Measurements from ENCODE around the gene MAST3. TPM values are rescaled to one million over a fixed set of nuclear protein-coding genes. Genes with fewer than 3 reads are reported as not detected.

The MAST3 gene
- total and polyA plus RNA-seq, 2 of the 8 experiments (the other 6 are each of a cell fraction or from before 2014, with no cell fraction given), result 3.4 to 9.0 TPM

GRCh38 chr19:18109341-18109732 lies 11.8 kb downstream of the MAST3 start:
- peak overlapping the region; percentile 68 to 87 for H3K4me2 ChIP-seq (ENCODE audit: insufficient read depth in 1 of 2, low read depth in 2 of 2, low read length in 2 of 2)
- CTCF ChIA-PET (ENCODE audit: partially characterized antibody), result interaction anchor here (1.1 to 5.1 kb wide), 6 partner anchors 15 to 144 kb away, joined by 3 to 24 read pairs (median 4); partner anchors contain the start of gene PIK3R2
- FAIRE-seq, result no peak

More at GRCh38 chr19:18109341-18109732, 11.8 kb downstream of the MAST3 start:
- H3K14ac ChIP-seq (ENCODE audit: insufficient read length), result no peak overlapping the region
- H3K4ac ChIP-seq (replicated peaks; ENCODE audit: insufficient read length, low read depth, low read length), result no peak overlapping the region
- peaks cover 0 to 12% (median 6%) of the 10 kb centered on the region in 4 experiments; a peak in 4 of 7 replicates for H3K4me1 ChIP-seq (replicated peaks in 1 of 4; ENCODE audit: control insufficient read depth in 3 of 4, insufficient read depth in 4 of 4, low read length in 3 of 4)
- no peaks in the 10 kb centered on the region for H3K79me1 ChIP-seq (ENCODE audit: low read depth, low read length)
- peaks cover 0 to 2% of the 10 kb centered on the region in 2 experiments for H4K20me1 ChIP-seq (replicated peaks in 1 of 2; ENCODE audit: control insufficient read depth in 1 of 2, insufficient read depth in 2 of 2, low read length in 2 of 2)
- no peak overlapping the region for H3K9ac ChIP-seq (replicated peaks in 1 of 4; ENCODE audit: extremely low read depth in 1 of 4, low read depth in 3 of 4, low read length in 3 of 4)
- peak overlapping the region; percentile 50; the same call in 1 of the 2 replicates for H2BK12ac ChIP-seq (ENCODE audit: low read depth, low read length)
- no peak overlapping the region for H3K27ac ChIP-seq (ENCODE audit: low read depth, low read length)
- H3K9me3 ChIP-seq (ENCODE audit: insufficient read depth in 2 of 2, low read depth in 1 of 2, low read length in 1 of 2), result no peaks in the 10 kb centered on the region
- H2BK120ac ChIP-seq (replicated peaks; ENCODE audit: low read depth, low read length), result no peak overlapping the region
- H3K79me2 ChIP-seq (ENCODE audit: control insufficient read depth in 1 of 2, insufficient read depth in 2 of 2, low read length in 2 of 2), result no peaks in the 10 kb centered on the region
- H3K27me3 ChIP-seq (replicated peaks in 1 of 4; ENCODE audit: control insufficient read depth in 3 of 4, extremely low read depth in 1 of 4, insufficient read depth in 3 of 4, low read length in 3 of 4), result peaks cover 0 to 12% (median 9%) of the 10 kb centered on the region in 4 experiments; a peak in 5 of 7 replicates
- no peak overlapping the region for H3K23ac ChIP-seq (ENCODE audit: insufficient read length)
- H4K8ac ChIP-seq (ENCODE audit: extremely low read depth, insufficient read depth, low read length), result 0 out of 2 replicates have a peak overlapping the region, but pooled peaks have one; percentile 80
- 0 out of 2 replicates have a peak, but pooled peaks have one; percentile 5 for TF ChIP-seq TAF1 (IDR thresholded peaks at IDR 0.05; ENCODE audit: low read depth, low read length)
- TF ChIP-seq CEBPB (IDR thresholded peaks at IDR 0.05; ENCODE audit: low read depth, low read length), result no peak
- no peak overlapping the region for H4K91ac ChIP-seq (replicated peaks; ENCODE audit: insufficient read length, low read length)
- H3K36me3 ChIP-seq (ENCODE audit: control insufficient read depth in 2 of 4, insufficient read depth in 4 of 4, low read length in 3 of 4), result no peaks in the 10 kb centered on the region
- POLR2A ChIA-PET (ENCODE audit: partially characterized antibody), result interaction anchor here (0.9 to 4.3 kb wide), 8 partner anchors 8 to 245 kb away, joined by 3 to 15 read pairs (median 5); partner anchors contain the start of genes JUND, MAST3, PIK3R2 and RAB3A
- no peak for DNase-seq (ENCODE audit: low read depth in 1 of 2, low spot score in 2 of 2)
- H4K5ac ChIP-seq (ENCODE audit: insufficient read length, low read depth, low read length), result no peak overlapping the region
- H2AFZ ChIP-seq (ENCODE audit: low read length), result no peak overlapping the region
- no peak overlapping the region for H2BK20ac ChIP-seq (ENCODE audit: low read length)
- peak overlapping the region; percentile 55 to 71 (median 62) for H3K4me3 ChIP-seq (ENCODE audit: extremely low read depth in 1 of 4, insufficient read depth in 2 of 4, low read depth in 3 of 4, low read length in 4 of 4)
- no peak overlapping the region for H2AK5ac ChIP-seq (ENCODE audit: low read depth, low read length)
- H3K56ac ChIP-seq (replicated peaks; ENCODE audit: insufficient read length, low read depth, low read length), result no peak overlapping the region
- H3K18ac ChIP-seq (ENCODE audit: extremely low read depth, low read length), result peak overlapping the region; percentile 71
- H3K23me2 ChIP-seq (ENCODE audit: low read depth, low read length), result peaks cover 13% of the 10 kb centered on the region
- 33% methylated on average over 12 of the region's 12 CpGs; no CpG with 5 or more reads in 1 of the 2 experiments for WGBS, 2 experiments (ENCODE audit: extremely low coverage in 1 of 2, insufficient coverage in 1 of 2, insufficient read length in 1 of 2, insufficient replicate concordance in 2 of 2, low coverage in 1 of 2, low lambda C conversion rate in 2 of 2, missing lambda C conversion rate in 1 of 2)
- no peak overlapping the region; the same call in 1 of the 2 replicates for H2BK5ac ChIP-seq (ENCODE audit: low read depth, low read length)
- H2BK15ac ChIP-seq (ENCODE audit: low read length), result no peak overlapping the region

All from H1 (cell line).